Neural cell (in vitro differentiated cells): Measurements from ENCODE around the gene COA5. TPM values are rescaled to one million over a fixed set of nuclear protein-coding genes. Genes with fewer than 3 reads are reported as not detected.

Experiments
- H2AFZ ChIP-seq: fragments of 200-600, 300-800 bp; sonication (generic), shearing (Covaris generic); 2 replicates; pipeline ENCODE4 v1.6.0; 2014; ENCODE audit warnings: low read depth, mild to moderate bottlenecking, antibody characterized with exemption, low read length, moderate library complexity
- H3F3A ChIP-seq: fragments of 200-600 bp; shearing (Covaris generic); 2 replicates; pipeline ENCODE4 v1.6.1; 2016; ENCODE audit warnings: mild to moderate bottlenecking, moderate library complexity, mixed read lengths, antibody characterized with exemption, low read length; ENCODE audit not compliant: insufficient read depth, poor library complexity, severe bottlenecking
- H3K27ac ChIP-seq: fragments of 200-600, 300-800 bp; sonication (generic), shearing (Covaris generic); 2 replicates; pipeline ENCODE4 v1.5.1; 2014; ENCODE audit warnings: mild to moderate bottlenecking, low read length, moderate library complexity
- H3K27me3 ChIP-seq: fragments of 300-800, 200-600 bp; sonication (generic), shearing (Covaris generic); 2 replicates; pipeline ENCODE4 v1.6.0; 2014; ENCODE audit warnings: mild to moderate bottlenecking, low read depth, low read length, moderate library complexity; ENCODE audit not compliant: insufficient read depth
- H3K36me3 ChIP-seq: fragments of 300-800, 200-600 bp; sonication (generic), shearing (Covaris generic); 2 replicates; pipeline ENCODE4 v1.5.1; 2014; ENCODE audit warnings: mild to moderate bottlenecking, antibody characterized with exemption, low read length, moderate library complexity; ENCODE audit not compliant: insufficient read depth
- H3K4me2 ChIP-seq: fragments of 300-800, 200-600 bp; sonication (generic), shearing (Covaris generic); 2 replicates; pipeline ENCODE4 v1.6.0; 2014; ENCODE audit warnings: mild to moderate bottlenecking, low read length
- H3K4me3 ChIP-seq: fragments of 300-800, 200-600 bp; sonication (generic), shearing (Covaris generic); 2 replicates; pipeline ENCODE4 v1.5.1; 2014; ENCODE audit warnings: mild to moderate bottlenecking, low read length, moderate library complexity
- H3K79me2 ChIP-seq: fragments of 200-600 bp; shearing (Covaris generic); replicated peaks from 2 replicates; pipeline ENCODE4 v1.6.0; 2014; ENCODE audit warnings: mild to moderate bottlenecking, low read length, moderate library complexity; ENCODE audit not compliant: insufficient read depth
- H3K9ac ChIP-seq: fragments of 300-800, 200-600 bp; sonication (generic), shearing (Covaris generic); 2 replicates; pipeline ENCODE4 v1.6.1; 2016; ENCODE audit warnings: mild to moderate bottlenecking, low read length, mixed read lengths
- H3K9me2 ChIP-seq: fragments of 200-600 bp; shearing (Covaris generic); 2 replicates; pipeline ENCODE4 v1.6.1; 2016; ENCODE audit warnings: mild to moderate bottlenecking, low read length, mixed read lengths; ENCODE audit not compliant: insufficient read depth
- H3K9me3 ChIP-seq: fragments of 200-600, 300-800 bp; sonication (generic), shearing (Covaris generic); 2 replicates; pipeline ENCODE4 v1.6.1; 2016; ENCODE audit warnings: mild to moderate bottlenecking, mixed run types, low read length, moderate library complexity, mixed read lengths
- H4K20me1 ChIP-seq: fragments of 200-600 bp; shearing (Covaris generic); 2 replicates; pipeline ENCODE4 v1.6.1; 2016; ENCODE audit warnings: mild to moderate bottlenecking, mixed run types; ENCODE audit not compliant: insufficient read depth
- EP300 ChIP-seq: fragments of 450-650 bp; conservative IDR thresholded peaks from 2 replicates; pipeline ENCODE4 v1.6.1; 2014; ENCODE audit warnings: antibody characterized with exemption, mild to moderate bottlenecking, moderate library complexity; ENCODE audit not compliant: poor library complexity, severe bottlenecking
- EZH2 ChIP-seq: fragments of 200-600, 300-800 bp; shearing (Covaris generic), sonication (generic); IDR thresholded peaks from 2 replicates; pipeline ENCODE4 v1.6.1; 2014; ENCODE audit warnings: antibody characterized with exemption, low read length, borderline replicate concordance, mild to moderate bottlenecking; ENCODE audit not compliant: insufficient read depth, poor library complexity, severe bottlenecking
- MXI1 ChIP-seq: fragments of 450-650 bp; conservative IDR thresholded peaks from 2 replicates; pipeline ENCODE4 v1.6.1; 2014; ENCODE audit warnings: antibody characterized with exemption, mild to moderate bottlenecking; ENCODE audit not compliant: poor library complexity, severe bottlenecking
- POLR2AphosphoS5 ChIP-seq: IDR thresholded peaks from 2 replicates; pipeline ENCODE4 v1.6.1; 2012
- RAD21 ChIP-seq: fragments of 450-650 bp; conservative IDR thresholded peaks from 2 replicates; pipeline ENCODE4 v1.6.1; 2014; ENCODE audit warnings: antibody characterized with exemption, mild to moderate bottlenecking, moderate library complexity
- SMC3 ChIP-seq: fragments of 450-650 bp; conservative IDR thresholded peaks from 2 replicates; pipeline ENCODE4 v1.6.1; 2014; ENCODE audit warnings: antibody characterized with exemption, mild to moderate bottlenecking, moderate library complexity; ENCODE audit not compliant: poor library complexity
- TAF1 ChIP-seq: IDR thresholded peaks from 2 replicates; pipeline ENCODE4 v1.6.1; 2012; ENCODE audit warnings: low read depth
- polyA plus RNA-seq: library from polyadenylated mRNA; depleted of rRNA; stranded (reverse); fragments of >200 nt; gene quantifications from 2 replicates; pipeline ENCODE4 v1.2.3, GENCODE V29; 2014
- TF ChIP-seq, protein P1 (sequence below): IDR thresholded peaks from 2 replicates; pipeline ENCODE4 v1.6.1; 2012; ENCODE audit warnings: borderline replicate concordance
- TF ChIP-seq, protein P2 (sequence below): fragments of 450-650 bp; IDR thresholded peaks from 2 replicates; pipeline ENCODE4 v1.5.1; 2014; ENCODE audit warnings: antibody characterized with exemption, mild to moderate bottlenecking, moderate library complexity; ENCODE audit not compliant: poor library complexity, severe bottlenecking

Gene COA5
- polyA plus RNA-seq, 1 donor from 2014 or later: 160 TPM

GRCh38 chr2:98576666-98577312 is 31.5 kb downstream of the COA5 start:
- Histone ChIP-seq H4K20me1 (no peaks in the 10 kb centered on the region), H3K79me2 (no peaks in the 10 kb centered on the region), H3K27me3 (no peaks in the 10 kb centered on the region), H3K36me3 (no peaks in the 10 kb centered on the region), H3K4me2 (no peak overlapping the region), H3K9me3 (no peaks in the 10 kb centered on the region), H3K27ac (no peak overlapping the region), H3K9me2 (no peaks in the 10 kb centered on the region), H2AFZ (no peak overlapping the region), H3K9ac (no peak overlapping the region), H3F3A (no peaks in the 10 kb centered on the region), H3K4me3 (no peak overlapping the region)
- TF ChIP-seq EZH2: no peak

GRCh38 chr2:98573426-98573825 is 34.9 kb downstream of the COA5 start:
- Histone ChIP-seq H3K27ac (no peak overlapping the region), H3K36me3 (no peaks in the 10 kb centered on the region), H4K20me1 (no peaks in the 10 kb centered on the region), H3F3A (no peaks in the 10 kb centered on the region), H3K9me3 (no peaks in the 10 kb centered on the region), H3K9ac (no peak overlapping the region), H3K9me2 (no peaks in the 10 kb centered on the region), H2AFZ (no peak overlapping the region), H3K79me2 (no peaks in the 10 kb centered on the region), H3K27me3 (no peaks in the 10 kb centered on the region), H3K4me3 (no peak overlapping the region), H3K4me2 (no peak overlapping the region)
- no peak for TF ChIP-seq MXI1
- no peak for TF ChIP-seq TAF1
- TF ChIP-seq, protein P1, sequence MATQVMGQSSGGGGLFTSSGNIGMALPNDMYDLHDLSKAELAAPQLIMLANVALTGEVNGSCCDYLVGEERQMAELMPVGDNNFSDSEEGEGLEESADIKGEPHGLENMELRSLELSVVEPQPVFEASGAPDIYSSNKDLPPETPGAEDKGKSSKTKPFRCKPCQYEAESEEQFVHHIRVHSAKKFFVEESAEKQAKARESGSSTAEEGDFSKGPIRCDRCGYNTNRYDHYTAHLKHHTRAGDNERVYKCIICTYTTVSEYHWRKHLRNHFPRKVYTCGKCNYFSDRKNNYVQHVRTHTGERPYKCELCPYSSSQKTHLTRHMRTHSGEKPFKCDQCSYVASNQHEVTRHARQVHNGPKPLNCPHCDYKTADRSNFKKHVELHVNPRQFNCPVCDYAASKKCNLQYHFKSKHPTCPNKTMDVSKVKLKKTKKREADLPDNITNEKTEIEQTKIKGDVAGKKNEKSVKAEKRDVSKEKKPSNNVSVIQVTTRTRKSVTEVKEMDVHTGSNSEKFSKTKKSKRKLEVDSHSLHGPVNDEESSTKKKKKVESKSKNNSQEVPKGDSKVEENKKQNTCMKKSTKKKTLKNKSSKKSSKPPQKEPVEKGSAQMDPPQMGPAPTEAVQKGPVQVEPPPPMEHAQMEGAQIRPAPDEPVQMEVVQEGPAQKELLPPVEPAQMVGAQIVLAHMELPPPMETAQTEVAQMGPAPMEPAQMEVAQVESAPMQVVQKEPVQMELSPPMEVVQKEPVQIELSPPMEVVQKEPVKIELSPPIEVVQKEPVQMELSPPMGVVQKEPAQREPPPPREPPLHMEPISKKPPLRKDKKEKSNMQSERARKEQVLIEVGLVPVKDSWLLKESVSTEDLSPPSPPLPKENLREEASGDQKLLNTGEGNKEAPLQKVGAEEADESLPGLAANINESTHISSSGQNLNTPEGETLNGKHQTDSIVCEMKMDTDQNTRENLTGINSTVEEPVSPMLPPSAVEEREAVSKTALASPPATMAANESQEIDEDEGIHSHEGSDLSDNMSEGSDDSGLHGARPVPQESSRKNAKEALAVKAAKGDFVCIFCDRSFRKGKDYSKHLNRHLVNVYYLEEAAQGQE: no peak
- TF ChIP-seq, protein P2, sequence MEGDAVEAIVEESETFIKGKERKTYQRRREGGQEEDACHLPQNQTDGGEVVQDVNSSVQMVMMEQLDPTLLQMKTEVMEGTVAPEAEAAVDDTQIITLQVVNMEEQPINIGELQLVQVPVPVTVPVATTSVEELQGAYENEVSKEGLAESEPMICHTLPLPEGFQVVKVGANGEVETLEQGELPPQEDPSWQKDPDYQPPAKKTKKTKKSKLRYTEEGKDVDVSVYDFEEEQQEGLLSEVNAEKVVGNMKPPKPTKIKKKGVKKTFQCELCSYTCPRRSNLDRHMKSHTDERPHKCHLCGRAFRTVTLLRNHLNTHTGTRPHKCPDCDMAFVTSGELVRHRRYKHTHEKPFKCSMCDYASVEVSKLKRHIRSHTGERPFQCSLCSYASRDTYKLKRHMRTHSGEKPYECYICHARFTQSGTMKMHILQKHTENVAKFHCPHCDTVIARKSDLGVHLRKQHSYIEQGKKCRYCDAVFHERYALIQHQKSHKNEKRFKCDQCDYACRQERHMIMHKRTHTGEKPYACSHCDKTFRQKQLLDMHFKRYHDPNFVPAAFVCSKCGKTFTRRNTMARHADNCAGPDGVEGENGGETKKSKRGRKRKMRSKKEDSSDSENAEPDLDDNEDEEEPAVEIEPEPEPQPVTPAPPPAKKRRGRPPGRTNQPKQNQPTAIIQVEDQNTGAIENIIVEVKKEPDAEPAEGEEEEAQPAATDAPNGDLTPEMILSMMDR: no peak
- no peak for TF ChIP-seq EP300
- TF ChIP-seq POLR2AphosphoS5: no peak
- TF ChIP-seq EZH2: no peak
- no peak for TF ChIP-seq RAD21

DNA sequence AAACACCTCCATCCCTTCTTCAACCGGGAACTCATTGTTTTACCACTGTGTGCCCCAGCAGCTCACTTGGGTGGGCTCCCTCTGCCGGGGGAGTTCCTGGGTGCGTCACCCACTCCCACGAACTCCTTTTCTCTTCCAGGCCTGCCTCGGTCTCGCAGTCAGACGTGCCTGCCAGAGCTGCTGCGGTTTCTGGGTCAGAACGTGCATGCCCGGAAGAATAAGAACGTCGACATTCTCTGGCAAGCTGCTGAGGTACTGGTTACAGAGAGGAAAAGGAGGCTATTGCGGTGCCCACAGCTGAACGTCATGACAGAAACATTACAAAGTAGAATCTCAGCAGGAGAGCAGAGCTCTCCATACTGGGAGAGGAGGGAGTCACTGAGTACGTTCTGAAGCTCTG is 35.6 kb downstream of the COA5 start:
- H3K4me2 ChIP-seq: no peak overlapping the region
- no peak overlapping the region for H3K27ac ChIP-seq
- H3K79me2 ChIP-seq: no peaks in the 10 kb centered on the region
- TF ChIP-seq, protein P1: no peak
- TF ChIP-seq, protein P2: no peak
- no peak for TF ChIP-seq MXI1
- TF ChIP-seq EP300: no peak
- no peak for TF ChIP-seq TAF1
- no peak for TF ChIP-seq SMC3
- TF ChIP-seq EZH2: no peak
- TF ChIP-seq POLR2AphosphoS5: no peak
- TF ChIP-seq RAD21: no peak
- H3F3A ChIP-seq: no peaks in the 10 kb centered on the region
- no peaks in the 10 kb centered on the region for H3K27me3 ChIP-seq
- no peaks in the 10 kb centered on the region for H3K9me2 ChIP-seq
- no peak overlapping the region for H3K4me3 ChIP-seq
- peaks cover 4% of the 10 kb centered on the region for H3K36me3 ChIP-seq
- no peak overlapping the region for H3K9ac ChIP-seq
- H2AFZ ChIP-seq: no peak overlapping the region
- H3K9me3 ChIP-seq: no peaks in the 10 kb centered on the region
- H4K20me1 ChIP-seq: no peaks in the 10 kb centered on the region
